WERI-Rb-1 (cell line): ENCODE results near the gene TSPAN3.

Source experiments
- DNase-seq: peaks from one replicate; pipeline ENCODE4 v3.0.0-alpha.2; 2020
- H3K27ac ChIP-seq: fragments of 250-450 bp; sonication (Bioruptor Pico); 2 replicates; pipeline ENCODE4 v1.5.1; 2020; ENCODE audit warnings: mild to moderate bottlenecking, moderate library complexity
- H3K27me3 ChIP-seq: fragments of 250-450 bp; sonication (Bioruptor Pico); 2 replicates; pipeline ENCODE4 v1.5.1; 2021; ENCODE audit warnings: mild to moderate bottlenecking, low read depth, moderate library complexity; ENCODE audit not compliant: insufficient read depth, severe bottlenecking
- H3K36me3 ChIP-seq: fragments of 250-450 bp; sonication (Bioruptor Pico); 2 replicates; pipeline ENCODE4 v1.5.1; 2020; ENCODE audit warnings: mild to moderate bottlenecking, moderate library complexity
- H3K4me3 ChIP-seq: 2 replicates; pipeline ENCODE4 v1.5.1; 2011; ENCODE audit warnings: low read depth, mild to moderate bottlenecking, control low read depth, low read length
- H3K9me3 ChIP-seq: fragments of 250-450 bp; sonication (Bioruptor Pico); 2 replicates; pipeline ENCODE4 v1.5.1; 2021; ENCODE audit warnings: mild to moderate bottlenecking, moderate library complexity; ENCODE audit not compliant: severe bottlenecking
- CTCF ChIP-seq: IDR thresholded peaks from 2 replicates; pipeline ENCODE4 v1.5.1; 2011; ENCODE audit warnings: low read depth, mild to moderate bottlenecking, control low read depth, inconsistent platforms, low read length

The TSPAN3 gene

DNA sequence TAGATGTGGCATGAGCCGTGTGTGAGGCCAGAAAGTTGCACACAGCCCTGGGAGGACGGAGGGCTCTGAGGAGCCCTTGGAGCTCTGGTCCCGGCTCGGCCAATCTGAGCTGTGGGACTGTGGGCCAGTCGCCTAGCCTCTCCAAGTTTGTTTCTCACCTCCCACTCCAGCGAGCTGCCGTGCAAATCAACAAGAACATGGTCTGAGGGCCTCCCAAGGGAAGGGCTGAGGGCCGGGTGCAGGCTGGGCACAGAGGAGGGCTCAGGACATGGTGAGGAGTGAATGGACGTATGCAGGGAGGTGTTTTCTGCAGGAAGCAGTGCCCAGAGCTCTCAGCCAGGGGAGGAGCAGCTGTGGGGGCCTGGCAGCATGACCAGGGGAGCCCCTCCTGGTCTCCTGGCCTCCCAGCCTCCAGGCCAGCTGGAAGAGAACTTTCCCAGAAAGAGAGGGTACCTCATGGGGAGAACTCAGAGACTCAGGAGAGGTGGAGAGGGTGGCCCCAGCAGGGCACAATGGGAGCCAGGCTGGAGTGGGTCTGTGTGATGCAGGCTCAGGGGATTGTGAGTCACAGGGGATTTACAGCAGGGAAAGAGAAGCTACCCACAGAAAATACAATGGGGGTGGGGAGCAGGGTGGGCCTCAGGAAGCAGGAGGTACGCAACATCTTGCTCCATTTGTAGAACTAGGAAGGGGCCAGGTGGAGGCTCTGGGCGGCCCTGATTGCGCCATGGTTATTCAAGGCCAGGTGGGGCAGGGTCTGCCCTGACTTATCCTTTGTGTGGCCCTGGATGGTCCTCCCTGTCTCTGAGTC, 51.2 kb downstream of the TSPAN3 start:
- Histone ChIP-seq H3K4me3 (no peak overlapping the region), H3K9me3 (no peaks in the 10 kb centered on the region), H3K36me3 (no peaks in the 10 kb centered on the region), H3K27ac (no peak overlapping the region), H3K27me3 (no peaks in the 10 kb centered on the region)
- no peak for DNase-seq
- TF ChIP-seq CTCF: no peak

GRCh38 chr15:77018796-77019505, 52.0 kb downstream of the TSPAN3 start:
- no peak for DNase-seq
- H3K36me3 ChIP-seq: no peaks in the 10 kb centered on the region
- H3K9me3 ChIP-seq: no peaks in the 10 kb centered on the region
- no peak overlapping the region for H3K27ac ChIP-seq
- no peaks in the 10 kb centered on the region for H3K27me3 ChIP-seq
- TF ChIP-seq CTCF: no peak
- H3K4me3 ChIP-seq: no peak overlapping the region

- no peak for DNase-seq
- Histone ChIP-seq H3K27me3 (no peaks in the 10 kb centered on the region), H3K36me3 (no peaks in the 10 kb centered on the region), H3K4me3 (no peak overlapping the region), H3K27ac (no peak overlapping the region), H3K9me3 (no peaks in the 10 kb centered on the region)
- no peak for TF ChIP-seq CTCF
These were observed 52.9 kb downstream of the TSPAN3 start for GRCh38 chr15:77017761-77018720.

GRCh38 chr15:77017091-77017660, 53.7 kb downstream of the TSPAN3 start:
- TF ChIP-seq CTCF: no peak
- Histone ChIP-seq H3K36me3 (no peaks in the 10 kb centered on the region), H3K4me3 (no peak overlapping the region), H3K9me3 (no peaks in the 10 kb centered on the region), H3K27me3 (no peaks in the 10 kb centered on the region), H3K27ac (no peak overlapping the region)
- DNase-seq: no peak

- H3K36me3 ChIP-seq: no peaks in the 10 kb centered on the region
- no peak for DNase-seq
- no peak overlapping the region for H3K27ac ChIP-seq
- TF ChIP-seq CTCF: no peak
- H3K4me3 ChIP-seq: no peak overlapping the region
- no peaks in the 10 kb centered on the region for H3K9me3 ChIP-seq
- H3K27me3 ChIP-seq: no peaks in the 10 kb centered on the region
These were observed 54.6 kb downstream of the TSPAN3 start for GRCh38 chr15:77016321-77016695.
